Uterus (tissue), 2 donors: Measurements from ENCODE around the gene SUMO2.

Experiments used
- CTCF ChIP-seq, 4 experiments: fragments of 200-600 bp in 2 of 4; fragments of 450-650 bp in 2 of 4; sonication (generic) in 2 of 4; IDR thresholded peaks; one replicate each; pipeline ENCODE4 v1.5.1; 2016 to 2019; ENCODE audit warnings: antibody characterized with exemption in 4 of 4, mild to moderate bottlenecking in 2 of 4, moderate library complexity in 1 of 4
- POLR2A ChIP-seq, 2 donors: fragments of 450-650 bp; IDR thresholded peaks; one replicate each; pipeline ENCODE4 v1.6.1; 2016; ENCODE audit warnings: antibody characterized with exemption in 2 of 2, mild to moderate bottlenecking in 1 of 2, moderate library complexity in 1 of 2

GRCh38 chr17:75188614-75189013, 5.9 kb upstream of the SUMO2 start:
- TF ChIP-seq CTCF (IDR thresholded peaks at IDR 0.05): no peak
- TF ChIP-seq POLR2A (IDR thresholded peaks at IDR 0.05): no peak
